ENCODE results near the gene NT5M. TPM values are rescaled to one million over a fixed set of nuclear protein-coding genes. Genes with fewer than 3 reads are reported as not detected.

The NT5M gene
- total RNA-seq, 1 donor from 2014 or later, result 3.2 TPM

- TF ChIP-seq POLR2AphosphoS5 (IDR thresholded peaks at IDR 0.05; ENCODE audit: insufficient read depth in 1 of 2, low read depth in 1 of 2) (no peak), POLR2A (IDR thresholded peaks at IDR 0.05) (no peak), CTCF (IDR thresholded peaks at IDR 0.05) (peak; percentile 4 to 21 (median 19))
- H3K36me3 ChIP-seq, result no peaks in the 10 kb centered on the region
- no peak overlapping the region for H3K4me3 ChIP-seq
- no peak overlapping the region for H3K27ac ChIP-seq
- intact Hi-C loops (cut with DNase I), result no loop called here
- no peaks in the 10 kb centered on the region for H3K9me3 ChIP-seq
- DNase-seq (ENCODE audit: extremely low spot score in 2 of 2), result no peak
- H3K4me1 ChIP-seq, result no peaks in the 10 kb centered on the region
- H3K27me3 ChIP-seq, result no peaks in the 10 kb centered on the region
Measured at GRCh38 chr17:17313350-17313991, 10.3 kb downstream of the NT5M start.

- H3K4me3 ChIP-seq, result no peak overlapping the region
- no peaks in the 10 kb centered on the region for H3K36me3 ChIP-seq
- H3K27me3 ChIP-seq, result no peaks in the 10 kb centered on the region
- H3K27ac ChIP-seq, result no peak overlapping the region
- H3K9me3 ChIP-seq, result no peaks in the 10 kb centered on the region
- H3K4me1 ChIP-seq, result no peaks in the 10 kb centered on the region
- TF ChIP-seq POLR2A (IDR thresholded peaks at IDR 0.05) (no peak), CTCF (IDR thresholded peaks at IDR 0.05) (no peak), POLR2AphosphoS5 (IDR thresholded peaks at IDR 0.05; ENCODE audit: insufficient read depth in 1 of 2, low read depth in 1 of 2) (no peak)
- intact Hi-C loops (cut with DNase I), result no loop called here
- no peak for DNase-seq (ENCODE audit: extremely low spot score in 2 of 2)
Measured at GRCh38 chr17:17314501-17315071, 11.4 kb downstream of the NT5M start.

- intact Hi-C loops (cut with DNase I), result no loop called here
- no peak for DNase-seq (ENCODE audit: extremely low spot score in 2 of 2)
- no peaks in the 10 kb centered on the region for H3K9me3 ChIP-seq
- H3K4me1 ChIP-seq, result no peaks in the 10 kb centered on the region
- TF ChIP-seq CTCF (IDR thresholded peaks at IDR 0.05) (no peak), POLR2AphosphoS5 (IDR thresholded peaks at IDR 0.05; ENCODE audit: insufficient read depth in 1 of 2, low read depth in 1 of 2) (no peak), POLR2A (IDR thresholded peaks at IDR 0.05) (no peak)
- H3K27me3 ChIP-seq, result no peaks in the 10 kb centered on the region
- H3K36me3 ChIP-seq, result no peaks in the 10 kb centered on the region
- H3K27ac ChIP-seq, result no peak overlapping the region
- no peak overlapping the region for H3K4me3 ChIP-seq
Measured at GRCh38 chr17:17315142-17315821, 12.1 kb downstream of the NT5M start.

GRCh38 chr17:17320188-17320910 lies 17.2 kb downstream of the NT5M start:
- H3K27ac ChIP-seq, result no peak overlapping the region
- no peak overlapping the region for H3K4me3 ChIP-seq
- H3K27me3 ChIP-seq, result no peaks in the 10 kb centered on the region
- H3K4me1 ChIP-seq, result no peaks in the 10 kb centered on the region
- DNase-seq (ENCODE audit: extremely low spot score in 2 of 2), result no peak
- no peaks in the 10 kb centered on the region for H3K9me3 ChIP-seq
- no peaks in the 10 kb centered on the region for H3K36me3 ChIP-seq
- intact Hi-C loops (cut with DNase I), result no loop called here
- TF ChIP-seq CTCF (IDR thresholded peaks at IDR 0.05) (no peak), POLR2AphosphoS5 (IDR thresholded peaks at IDR 0.05; ENCODE audit: insufficient read depth in 1 of 2, low read depth in 1 of 2) (no peak), POLR2A (IDR thresholded peaks at IDR 0.05) (no peak)
